Trophoblast cell (in vitro differentiated cells and primary cell): ENCODE results near the gene TLNRD1.

ENCODE experiments used
- DNase-seq, 2 donors: peaks; one replicate each; pipeline ENCODE4 v3.0.0-alpha.2; 2016
- H2AFZ ChIP-seq: 2 replicates; pipeline ENCODE4 v1.6.1; 2013; ENCODE audit warnings: low read length, moderate library complexity, mild to moderate bottlenecking; ENCODE audit not compliant: insufficient read depth, poor library complexity
- H2AK5ac ChIP-seq: 2 replicates; pipeline ENCODE4 v1.6.1; 2013; ENCODE audit warnings: mild to moderate bottlenecking, low read length
- H2BK120ac ChIP-seq: 2 replicates; pipeline ENCODE4 v1.6.1; 2013; ENCODE audit warnings: low read length, mild to moderate bottlenecking, moderate library complexity; ENCODE audit not compliant: insufficient read depth, poor library complexity
- H2BK12ac ChIP-seq: 2 replicates; pipeline ENCODE4 v1.6.1; 2013; ENCODE audit warnings: mild to moderate bottlenecking, low read length, moderate library complexity
- H2BK5ac ChIP-seq: 2 replicates; pipeline ENCODE4 v1.6.1; 2013; ENCODE audit warnings: low read length, low read depth, moderate library complexity, mild to moderate bottlenecking; ENCODE audit not compliant: poor library complexity
- H3K14ac ChIP-seq: 2 replicates; pipeline ENCODE4 v1.6.1; 2013; ENCODE audit warnings: mild to moderate bottlenecking, low read length
- H3K18ac ChIP-seq: 2 replicates; pipeline ENCODE4 v1.6.1; 2013; ENCODE audit warnings: mild to moderate bottlenecking, low read length
- H3K23ac ChIP-seq: 2 replicates; pipeline ENCODE4 v1.6.1; 2013; ENCODE audit warnings: low read length
- H3K27ac ChIP-seq: 2 replicates; pipeline ENCODE4 v1.5.1; 2013; ENCODE audit warnings: low read depth, mild to moderate bottlenecking, inconsistent platforms, low read length, moderate library complexity
- H3K27me3 ChIP-seq: 2 replicates; pipeline ENCODE4 v1.6.1; 2013; ENCODE audit warnings: inconsistent platforms, mild to moderate bottlenecking, low read length, moderate library complexity; ENCODE audit not compliant: insufficient read depth
- H3K36me3 ChIP-seq, 2 experiments: 1 replicate in 1 of 2; 2 replicates in 1 of 2; pipeline ENCODE4 v1.6.1; 2013; ENCODE audit warnings: low read length in 2 of 2, mild to moderate bottlenecking in 2 of 2, moderate library complexity in 1 of 2; ENCODE audit not compliant: insufficient read depth in 2 of 2, control insufficient read depth in 1 of 2
- H3K4ac ChIP-seq: 2 replicates; pipeline ENCODE4 v1.6.1; 2013; ENCODE audit warnings: low read depth, mild to moderate bottlenecking, low read length, moderate library complexity
- H3K4me1 ChIP-seq, 2 experiments: 1 replicate in 1 of 2; 2 replicates in 1 of 2; pipeline ENCODE4 v1.6.1; 2013; ENCODE audit warnings: low read length in 2 of 2, mild to moderate bottlenecking in 2 of 2, moderate library complexity in 1 of 2; ENCODE audit not compliant: insufficient read depth in 2 of 2, control insufficient read depth in 1 of 2
- H3K4me2 ChIP-seq: 2 replicates; pipeline ENCODE4 v1.6.1; 2013; ENCODE audit warnings: inconsistent platforms, mild to moderate bottlenecking, low read length, moderate library complexity
- H3K4me3 ChIP-seq: 2 replicates; pipeline ENCODE4 v1.5.1; 2013; ENCODE audit warnings: mild to moderate bottlenecking, low read depth, low read length, inconsistent platforms
- H3K79me1 ChIP-seq: one replicate; pipeline ENCODE4 v1.6.1; 2013; ENCODE audit warnings: low read length
- H3K79me2 ChIP-seq: 2 replicates; pipeline ENCODE4 v1.6.1; 2013; ENCODE audit warnings: low read length, mild to moderate bottlenecking; ENCODE audit not compliant: control insufficient read depth, insufficient read depth, poor library complexity
- H3K9ac ChIP-seq: 2 replicates; pipeline ENCODE4 v1.6.1; 2013; ENCODE audit warnings: mild to moderate bottlenecking, low read length
- H3K9me3 ChIP-seq: 2 replicates; pipeline ENCODE4 v1.6.1; 2013; ENCODE audit warnings: low read depth, mild to moderate bottlenecking, control low read depth, inconsistent platforms, low read length; ENCODE audit not compliant: insufficient read depth
- H4K12ac ChIP-seq: 2 replicates; pipeline ENCODE4 v1.6.1; 2013; ENCODE audit warnings: low read depth, mild to moderate bottlenecking, low read length, moderate library complexity
- H4K8ac ChIP-seq: 2 replicates; pipeline ENCODE4 v1.6.1; 2013; ENCODE audit warnings: low read depth, mild to moderate bottlenecking, low read length, moderate library complexity
- H4K91ac ChIP-seq: one replicate; pipeline ENCODE4 v1.6.1; 2013; ENCODE audit warnings: low read depth, mild to moderate bottlenecking, low read length, moderate library complexity
- WGBS: extraction: QIAGEN DNeasy Blood & Tissue Kit; methylation state at CpG from one replicate; pipeline ENCODE4 v1.1.7; 2013; ENCODE audit warnings: missing lambda C conversion rate; ENCODE audit not compliant: insufficient read length, insufficient coverage; ENCODE audit errors: extremely low coverage; 5-methylcytosine and 5-hydroxymethylcytosine counted together

Gene TLNRD1

GRCh38 chr15:80969316-80969715 lies 31.4 kb upstream of the TLNRD1 start:
- H2BK5ac ChIP-seq, result no peak overlapping the region
- H3K14ac ChIP-seq, result peak overlapping the region; percentile 6
- WGBS, result no CpG with 5 or more reads among the region's 7 CpGs
- no peak overlapping the region for H3K4me2 ChIP-seq
- no peak overlapping the region for H3K9ac ChIP-seq
- peaks cover 16 to 21% of the 10 kb centered on the region in 2 experiments for H3K4me1 ChIP-seq
- no peak overlapping the region for H2AK5ac ChIP-seq
- no peak overlapping the region for H3K18ac ChIP-seq
- H3K27ac ChIP-seq, result no peak overlapping the region
- H4K12ac ChIP-seq, result no peak overlapping the region
- peak overlapping the region; percentile 20 for H4K91ac ChIP-seq
- H3K79me1 ChIP-seq, result peaks cover 9% of the 10 kb centered on the region
- no peaks in the 10 kb centered on the region for H3K27me3 ChIP-seq
- no peaks in the 10 kb centered on the region for H3K79me2 ChIP-seq
- peak overlapping the region; percentile 42 for H2BK12ac ChIP-seq
- H2BK120ac ChIP-seq, result no peak overlapping the region
- H3K9me3 ChIP-seq, result no peaks in the 10 kb centered on the region
- no peak overlapping the region for H3K4me3 ChIP-seq
- H4K8ac ChIP-seq, result no peak overlapping the region
- no peak overlapping the region for H2AFZ ChIP-seq
- DNase-seq, result no peak
- no peak overlapping the region for H3K23ac ChIP-seq
- no peak overlapping the region for H3K4ac ChIP-seq
- H3K36me3 ChIP-seq, result peaks cover 4 to 8% of the 10 kb centered on the region in 2 experiments

DNA sequence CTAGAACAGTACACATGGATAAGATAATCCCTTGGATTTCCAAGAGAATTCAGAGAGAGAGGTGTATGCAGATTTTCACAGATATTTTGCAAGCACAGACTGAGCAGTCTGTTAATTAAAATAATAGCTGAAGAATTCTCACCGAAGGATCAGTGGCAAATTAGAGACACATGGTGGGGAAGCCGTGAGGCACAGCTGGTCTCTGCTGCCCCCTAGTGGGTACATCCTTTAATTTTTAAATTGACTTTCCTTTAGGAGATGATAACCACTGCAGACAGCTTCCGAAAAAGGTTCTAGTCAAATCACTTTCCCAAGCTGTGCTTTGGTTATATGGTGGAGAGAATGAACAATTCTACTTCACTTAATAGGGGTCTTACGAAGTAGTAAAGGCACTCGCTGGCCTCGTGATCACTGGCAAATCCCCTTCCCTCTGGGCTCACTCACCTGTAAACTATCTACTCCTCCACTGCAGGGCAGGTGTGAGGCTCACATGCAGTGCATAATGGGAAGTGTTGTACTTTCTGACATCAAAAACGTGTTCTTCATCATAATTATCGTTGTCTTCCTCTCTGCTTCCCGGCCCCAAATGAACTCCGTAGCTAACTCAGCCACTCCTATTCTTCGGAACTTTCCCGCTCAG lies 30.6 kb upstream of the TLNRD1 start:
- H3K4ac ChIP-seq, result peak overlapping the region; percentile 25
- H3K4me1 ChIP-seq, result peaks cover 16 to 21% of the 10 kb centered on the region in 2 experiments
- H3K23ac ChIP-seq, result no peak overlapping the region
- H3K27me3 ChIP-seq, result no peaks in the 10 kb centered on the region
- WGBS, result no CpG with 5 or more reads among the region's 12 CpGs
- H2AFZ ChIP-seq, result no peak overlapping the region
- H3K9me3 ChIP-seq, result no peaks in the 10 kb centered on the region
- H3K27ac ChIP-seq, result no peak overlapping the region
- peaks cover 4 to 8% of the 10 kb centered on the region in 2 experiments for H3K36me3 ChIP-seq
- DNase-seq, result peak; percentile 57 to 88
- no peak overlapping the region for H3K4me3 ChIP-seq
- no peak overlapping the region for H4K12ac ChIP-seq
- no peak overlapping the region for H2BK120ac ChIP-seq
- H4K8ac ChIP-seq, result no peak overlapping the region
- H4K91ac ChIP-seq, result peak overlapping the region; percentile 16
- H3K14ac ChIP-seq, result no peak overlapping the region
- no peak overlapping the region for H3K18ac ChIP-seq
- H2AK5ac ChIP-seq, result no peak overlapping the region
- H2BK5ac ChIP-seq, result no peak overlapping the region
- peak overlapping the region; percentile 28 for H3K9ac ChIP-seq
- H3K79me1 ChIP-seq, result peaks cover 9% of the 10 kb centered on the region
- H3K4me2 ChIP-seq, result no peak overlapping the region
- no peaks in the 10 kb centered on the region for H3K79me2 ChIP-seq
- H2BK12ac ChIP-seq, result no peak overlapping the region

GRCh38 chr15:80970658-80971057 lies 30.1 kb upstream of the TLNRD1 start:
- H3K9ac ChIP-seq, result no peak overlapping the region
- H3K79me2 ChIP-seq, result no peaks in the 10 kb centered on the region
- peaks cover 4 to 8% of the 10 kb centered on the region in 2 experiments for H3K36me3 ChIP-seq
- H2BK12ac ChIP-seq, result no peak overlapping the region
- H3K4me2 ChIP-seq, result no peak overlapping the region
- H2AK5ac ChIP-seq, result no peak overlapping the region
- no peak overlapping the region for H4K91ac ChIP-seq
- no peaks in the 10 kb centered on the region for H3K27me3 ChIP-seq
- peaks cover 16 to 21% of the 10 kb centered on the region in 2 experiments for H3K4me1 ChIP-seq
- no peak overlapping the region for H3K18ac ChIP-seq
- H4K8ac ChIP-seq, result no peak overlapping the region
- peaks cover 9% of the 10 kb centered on the region for H3K79me1 ChIP-seq
- H2BK5ac ChIP-seq, result no peak overlapping the region
- no peaks in the 10 kb centered on the region for H3K9me3 ChIP-seq
- H3K27ac ChIP-seq, result no peak overlapping the region
- H3K14ac ChIP-seq, result no peak overlapping the region
- H3K4ac ChIP-seq, result no peak overlapping the region
- H2AFZ ChIP-seq, result no peak overlapping the region
- WGBS, result no CpG with 5 or more reads among the region's 3 CpGs
- no peak overlapping the region for H2BK120ac ChIP-seq
- peak in 1 of 2 donors; percentile 47 for DNase-seq
- no peak overlapping the region for H3K23ac ChIP-seq
- H4K12ac ChIP-seq, result no peak overlapping the region
- H3K4me3 ChIP-seq, result no peak overlapping the region

- Histone ChIP-seq H2AK5ac (no peak overlapping the region), H3K27ac (peak overlapping the region; percentile 14), H4K91ac (no peak overlapping the region), H3K4ac (no peak overlapping the region), H3K18ac (no peak overlapping the region), H3K4me3 (no peak overlapping the region), H4K8ac (no peak overlapping the region), H3K9me3 (no peaks in the 10 kb centered on the region), H3K4me2 (no peak overlapping the region), H3K27me3 (no peaks in the 10 kb centered on the region), H3K79me2 (no peaks in the 10 kb centered on the region), H4K12ac (no peak overlapping the region), H2BK12ac (no peak overlapping the region), H3K14ac (no peak overlapping the region), H3K9ac (no peak overlapping the region), H3K4me1 (peaks cover 16 to 21% of the 10 kb centered on the region in 2 experiments), H2AFZ (no peak overlapping the region), H2BK120ac (no peak overlapping the region), H3K36me3 (peaks cover 4 to 8% of the 10 kb centered on the region in 2 experiments), H2BK5ac (no peak overlapping the region), H3K23ac (no peak overlapping the region), H3K79me1 (peaks cover 9% of the 10 kb centered on the region)
- WGBS, result no CpG with 5 or more reads among the region's 2 CpGs
- DNase-seq, result no peak
Measured at GRCh38 chr15:80971143-80971542, 29.6 kb upstream of the TLNRD1 start.
